RWPE2 (cell line): Measurements from ENCODE around the gene PROKR2.

Experiments
- ATAC-seq: fragments of 200-7000 bp; cut with Tn5 transposase; 3 replicates; pipeline ENCODE4 v1.9.1; 2021; ENCODE audit warnings: low read depth
- DNase-seq: peaks from one replicate; pipeline ENCODE4 v3.0.0-alpha.2; 2020; ENCODE audit warnings: low spot score
- H3K27ac ChIP-seq: fragments of 450-650 bp; 2 replicates; pipeline ENCODE4 v1.5.1; 2017; ENCODE audit warnings: mild to moderate bottlenecking; ENCODE audit not compliant: poor library complexity, severe bottlenecking
- H3K27me3 ChIP-seq: fragments of 250-450 bp; sonication (Bioruptor Pico); 2 replicates; pipeline ENCODE4 v1.5.1; 2021; ENCODE audit warnings: mild to moderate bottlenecking, moderate library complexity; ENCODE audit not compliant: insufficient read depth, poor library complexity, severe bottlenecking
- H3K36me3 ChIP-seq: fragments of 250-450 bp; sonication (Bioruptor Pico); 2 replicates; pipeline ENCODE4 v1.5.1; 2020; ENCODE audit warnings: low read depth, mild to moderate bottlenecking, moderate library complexity
- H3K4me1 ChIP-seq: fragments of 250-450 bp; sonication (Bioruptor Pico); 2 replicates; pipeline ENCODE4 v1.5.1; 2021; ENCODE audit warnings: mild to moderate bottlenecking, moderate library complexity; ENCODE audit not compliant: insufficient read depth, poor library complexity, severe bottlenecking
- H3K4me3 ChIP-seq: fragments of 250-450 bp; sonication (Bioruptor Pico); 2 replicates; pipeline ENCODE4 v1.5.1; 2021; ENCODE audit warnings: mild to moderate bottlenecking, moderate library complexity; ENCODE audit not compliant: severe bottlenecking
- H3K9me3 ChIP-seq: fragments of 250-450 bp; sonication (Bioruptor Pico); 2 replicates; pipeline ENCODE4 v1.5.1; 2021; ENCODE audit warnings: mild to moderate bottlenecking, moderate library complexity; ENCODE audit not compliant: severe bottlenecking
- TF ChIP-seq, protein P1 (sequence below): fragments of 450-650 bp; IDR thresholded peaks from one replicate; pipeline ENCODE4 v1.5.1; 2017; ENCODE audit warnings: mild to moderate bottlenecking, moderate library complexity; ENCODE audit not compliant: poor library complexity, severe bottlenecking

The PROKR2 gene

GRCh38 chr20:5270603-5271002, 46.2 kb downstream of the PROKR2 start:
- Histone ChIP-seq H3K36me3 (no peaks in the 10 kb centered on the region), H3K27ac (no peak overlapping the region), H3K4me3 (no peak overlapping the region), H3K27me3 (no peaks in the 10 kb centered on the region), H3K4me1 (no peaks in the 10 kb centered on the region), H3K9me3 (no peaks in the 10 kb centered on the region)
- ATAC-seq (no peak), DNase-seq (no peak)
- TF ChIP-seq, protein P1, sequence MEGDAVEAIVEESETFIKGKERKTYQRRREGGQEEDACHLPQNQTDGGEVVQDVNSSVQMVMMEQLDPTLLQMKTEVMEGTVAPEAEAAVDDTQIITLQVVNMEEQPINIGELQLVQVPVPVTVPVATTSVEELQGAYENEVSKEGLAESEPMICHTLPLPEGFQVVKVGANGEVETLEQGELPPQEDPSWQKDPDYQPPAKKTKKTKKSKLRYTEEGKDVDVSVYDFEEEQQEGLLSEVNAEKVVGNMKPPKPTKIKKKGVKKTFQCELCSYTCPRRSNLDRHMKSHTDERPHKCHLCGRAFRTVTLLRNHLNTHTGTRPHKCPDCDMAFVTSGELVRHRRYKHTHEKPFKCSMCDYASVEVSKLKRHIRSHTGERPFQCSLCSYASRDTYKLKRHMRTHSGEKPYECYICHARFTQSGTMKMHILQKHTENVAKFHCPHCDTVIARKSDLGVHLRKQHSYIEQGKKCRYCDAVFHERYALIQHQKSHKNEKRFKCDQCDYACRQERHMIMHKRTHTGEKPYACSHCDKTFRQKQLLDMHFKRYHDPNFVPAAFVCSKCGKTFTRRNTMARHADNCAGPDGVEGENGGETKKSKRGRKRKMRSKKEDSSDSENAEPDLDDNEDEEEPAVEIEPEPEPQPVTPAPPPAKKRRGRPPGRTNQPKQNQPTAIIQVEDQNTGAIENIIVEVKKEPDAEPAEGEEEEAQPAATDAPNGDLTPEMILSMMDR, result no peak

DNA sequence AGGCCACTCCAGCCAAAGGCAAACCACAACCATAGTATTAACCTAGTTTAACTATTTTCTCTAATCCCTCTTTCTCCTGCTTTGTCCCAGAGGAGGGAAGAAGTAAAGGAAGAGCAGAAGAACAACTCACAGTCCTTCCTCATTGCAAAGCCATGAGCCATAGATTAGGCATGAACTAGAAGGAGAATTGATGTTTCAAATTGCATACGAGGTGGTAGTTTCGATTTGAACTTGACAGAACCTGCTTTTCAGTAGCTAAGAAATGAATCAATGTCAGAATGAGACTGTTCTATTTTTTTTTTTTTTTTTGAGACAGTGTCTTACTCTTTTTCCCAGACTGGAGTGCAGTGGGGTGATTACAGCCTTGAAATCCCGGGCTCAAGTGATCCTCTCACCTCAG, 48.3 kb downstream of the PROKR2 start:
- H3K36me3 ChIP-seq, result no peaks in the 10 kb centered on the region
- TF ChIP-seq, protein P1, result no peak
- no peaks in the 10 kb centered on the region for H3K9me3 ChIP-seq
- no peak overlapping the region for H3K4me3 ChIP-seq
- no peaks in the 10 kb centered on the region for H3K27me3 ChIP-seq
- H3K4me1 ChIP-seq, result no peaks in the 10 kb centered on the region
- ATAC-seq, result peak; percentile 70
- no peak overlapping the region for H3K27ac ChIP-seq
- DNase-seq, result no peak

DNA sequence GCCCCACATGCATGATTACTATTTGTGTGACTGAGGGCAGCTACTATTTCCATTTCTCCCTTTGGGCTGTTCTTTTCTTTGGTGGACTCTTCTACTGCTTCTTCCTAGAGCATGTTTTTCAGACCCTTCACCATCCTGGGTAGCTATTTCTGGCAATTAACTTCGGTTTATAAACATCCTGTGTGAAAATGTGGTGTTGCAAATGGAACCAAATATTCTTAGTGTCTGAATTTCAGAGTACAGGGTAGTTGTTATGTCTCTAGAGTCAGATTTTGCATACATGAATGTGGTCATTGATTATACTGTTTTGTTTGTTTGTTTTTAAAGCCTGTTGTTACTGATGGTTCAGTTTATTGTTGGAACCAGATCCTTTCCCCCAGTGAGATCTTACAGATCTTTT, 49.7 kb downstream of the PROKR2 start:
- H3K9me3 ChIP-seq, result no peaks in the 10 kb centered on the region
- TF ChIP-seq, protein P1, result no peak
- no peaks in the 10 kb centered on the region for H3K36me3 ChIP-seq
- peaks cover 7% of the 10 kb centered on the region for H3K27me3 ChIP-seq
- H3K4me3 ChIP-seq, result no peak overlapping the region
- H3K27ac ChIP-seq, result no peak overlapping the region
- no peaks in the 10 kb centered on the region for H3K4me1 ChIP-seq
- DNase-seq (no peak), ATAC-seq (no peak)
